Uterus (tissue), 4 donors: ENCODE results near the gene C22orf31. TPM values are rescaled to one million over a fixed set of nuclear protein-coding genes. Genes with fewer than 3 reads are reported as not detected.

Source experiments
- DNase-seq, 2 donors: peaks; one replicate each; pipeline ENCODE4 v3.0.0-alpha.2; 2019 to 2020
- H3K27ac ChIP-seq, 2 donors: fragments of 200-600 bp; sonication (generic); 1 replicate in 1 of 2; 2 replicates in 1 of 2; pipeline ENCODE4 v1.5.1; 2016 to 2018
- H3K27me3 ChIP-seq, 2 donors: fragments of 200-600 bp; sonication (generic); one replicate each; pipeline ENCODE4 v1.5.1; 2018 to 2019; ENCODE audit warnings: control low read depth in 1 of 2
- H3K36me3 ChIP-seq, 2 donors: fragments of 200-600 bp; sonication (generic); one replicate each; pipeline ENCODE4 v1.5.1; 2019; ENCODE audit warnings: control low read depth in 1 of 2
- H3K4me1 ChIP-seq, 2 donors: fragments of 200-600 bp; sonication (generic); one replicate each; pipeline ENCODE4 v1.5.1; 2018 to 2019; ENCODE audit warnings: control low read depth in 1 of 2
- H3K4me3 ChIP-seq, 2 donors: fragments of 200-600 bp; sonication (generic); 1 replicate in 1 of 2; 2 replicates in 1 of 2; pipeline ENCODE4 v1.5.1; 2018 to 2019; ENCODE audit warnings: mild to moderate bottlenecking in 1 of 2
- H3K9me3 ChIP-seq, 2 donors: fragments of 200-600 bp; sonication (generic); one replicate each; pipeline ENCODE4 v1.5.1; 2019; ENCODE audit warnings: control low read depth in 1 of 2
- POLR2A ChIP-seq, 2 donors: fragments of 450-650 bp; IDR thresholded peaks; one replicate each; pipeline ENCODE4 v1.6.1; 2016; ENCODE audit warnings: antibody characterized with exemption in 2 of 2, mild to moderate bottlenecking in 1 of 2, moderate library complexity in 1 of 2
- intact Hi-C: fragments of 100-400 bp; cut with DNase I; formaldehyde crosslinking; loops from one replicate; pipeline ENCODE4 v1.15.1; 2023; ENCODE audit warnings: low total_unique reads
- total RNA-seq, 4 donors: library from RNA; depleted of rRNA in 3 of 4; stranded (reverse); fragments of >200 nt in 3 of 4; gene quantifications; one replicate each; pipeline versions ENCODE4 v1.1.0 to v1.2.4, GENCODE V29; 2014 to 2023
- TF ChIP-seq, protein P1 (sequence below), 4 experiments: fragments of 200-600 bp in 2 of 4; fragments of 450-650 bp in 2 of 4; sonication (generic) in 2 of 4; IDR thresholded peaks; one replicate each; pipeline ENCODE4 v1.5.1; 2016 to 2019; ENCODE audit warnings: antibody characterized with exemption in 4 of 4, mild to moderate bottlenecking in 2 of 4, moderate library complexity in 1 of 4
- donor health status: DM: yes; HTN: yes; CAD: no.

C22orf31 gene
- total RNA-seq, 4 donors from 2014 or later: not detected

DNA sequence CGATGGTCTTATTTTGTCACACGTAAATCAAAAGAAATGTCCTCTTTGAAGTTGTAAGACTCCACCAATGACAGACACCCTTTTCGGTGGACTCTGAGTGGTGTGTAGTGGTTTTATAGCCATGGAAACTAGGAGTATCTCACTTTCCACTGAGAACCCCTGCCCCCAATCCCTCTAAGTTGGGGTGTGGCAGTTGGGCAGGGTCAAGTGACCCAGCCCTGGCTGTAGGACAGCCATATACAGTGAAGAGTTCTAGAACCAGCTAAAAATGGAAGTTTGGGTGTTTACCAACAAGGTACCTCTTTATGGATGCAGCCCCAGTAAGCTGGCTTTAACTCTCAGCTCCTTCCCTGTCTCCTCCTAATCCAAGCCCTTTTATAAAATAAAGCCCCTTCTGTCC, 5.2 kb downstream of the C22orf31 start:
- Histone ChIP-seq H3K27me3 (no peaks in the 10 kb centered on the region), H3K27ac (no peak overlapping the region), H3K4me3 (no peak overlapping the region), H3K9me3 (no peaks in the 10 kb centered on the region), H3K4me1 (no peaks in the 10 kb centered on the region), H3K36me3 (no peaks in the 10 kb centered on the region)
- DNase-seq: no peak
- TF ChIP-seq, protein P1, sequence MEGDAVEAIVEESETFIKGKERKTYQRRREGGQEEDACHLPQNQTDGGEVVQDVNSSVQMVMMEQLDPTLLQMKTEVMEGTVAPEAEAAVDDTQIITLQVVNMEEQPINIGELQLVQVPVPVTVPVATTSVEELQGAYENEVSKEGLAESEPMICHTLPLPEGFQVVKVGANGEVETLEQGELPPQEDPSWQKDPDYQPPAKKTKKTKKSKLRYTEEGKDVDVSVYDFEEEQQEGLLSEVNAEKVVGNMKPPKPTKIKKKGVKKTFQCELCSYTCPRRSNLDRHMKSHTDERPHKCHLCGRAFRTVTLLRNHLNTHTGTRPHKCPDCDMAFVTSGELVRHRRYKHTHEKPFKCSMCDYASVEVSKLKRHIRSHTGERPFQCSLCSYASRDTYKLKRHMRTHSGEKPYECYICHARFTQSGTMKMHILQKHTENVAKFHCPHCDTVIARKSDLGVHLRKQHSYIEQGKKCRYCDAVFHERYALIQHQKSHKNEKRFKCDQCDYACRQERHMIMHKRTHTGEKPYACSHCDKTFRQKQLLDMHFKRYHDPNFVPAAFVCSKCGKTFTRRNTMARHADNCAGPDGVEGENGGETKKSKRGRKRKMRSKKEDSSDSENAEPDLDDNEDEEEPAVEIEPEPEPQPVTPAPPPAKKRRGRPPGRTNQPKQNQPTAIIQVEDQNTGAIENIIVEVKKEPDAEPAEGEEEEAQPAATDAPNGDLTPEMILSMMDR (IDR thresholded peaks at IDR 0.05): no peak
- no peak for TF ChIP-seq POLR2A (IDR thresholded peaks at IDR 0.05)
- intact Hi-C loops: no loop called here

- Histone ChIP-seq H3K4me1 (no peaks in the 10 kb centered on the region), H3K4me3 (no peak overlapping the region), H3K9me3 (no peaks in the 10 kb centered on the region), H3K27ac (no peak overlapping the region), H3K27me3 (no peaks in the 10 kb centered on the region), H3K36me3 (no peaks in the 10 kb centered on the region)
- TF ChIP-seq, protein P1 (IDR thresholded peaks at IDR 0.05): no peak
- TF ChIP-seq POLR2A (IDR thresholded peaks at IDR 0.05): no peak
- no peak for DNase-seq
- intact Hi-C loops: no loop called here
Observed at GRCh38 chr22:29055192-29055830, 6.3 kb downstream of the C22orf31 start.

GRCh38 chr22:29054251-29054767, 7.3 kb downstream of the C22orf31 start:
- TF ChIP-seq POLR2A (IDR thresholded peaks at IDR 0.05): no peak
- TF ChIP-seq, protein P1 (IDR thresholded peaks at IDR 0.05): no peak
- Histone ChIP-seq H3K4me1 (no peaks in the 10 kb centered on the region), H3K9me3 (no peaks in the 10 kb centered on the region), H3K27ac (no peak overlapping the region), H3K4me3 (no peak overlapping the region), H3K36me3 (no peaks in the 10 kb centered on the region), H3K27me3 (no peaks in the 10 kb centered on the region)
- intact Hi-C loops: no loop called here
- DNase-seq: no peak

DNA sequence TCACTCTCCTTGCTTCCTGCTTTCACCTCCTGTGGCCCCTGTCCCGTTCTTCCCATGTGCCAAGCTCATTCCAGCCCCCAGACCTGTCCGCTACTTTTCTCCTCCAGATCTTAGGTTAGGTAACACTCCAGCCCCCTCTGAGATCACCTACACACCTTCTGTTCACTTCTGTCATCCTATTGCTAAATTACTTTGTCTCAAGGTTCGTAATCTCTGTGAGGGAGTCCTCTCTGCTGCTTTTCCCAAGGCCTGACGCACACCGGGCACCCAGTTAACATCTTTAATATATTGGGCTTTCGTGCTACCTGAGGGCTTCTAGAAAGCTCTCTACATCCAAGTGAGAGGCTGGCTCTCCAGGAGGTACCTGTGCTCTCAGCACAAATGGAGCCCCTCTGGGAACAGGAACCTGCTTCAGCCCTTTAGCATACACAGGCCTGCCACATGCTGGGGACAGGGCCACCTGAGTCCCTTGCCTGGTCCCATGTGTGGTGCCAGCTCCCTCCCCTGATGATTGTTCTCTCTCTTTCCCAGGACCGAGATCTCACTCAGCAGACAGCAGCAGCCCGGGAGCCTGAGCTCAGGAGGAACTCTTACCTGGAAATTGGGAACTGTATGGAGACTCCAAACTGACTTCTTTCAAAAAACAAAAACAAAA, 8.5 kb downstream of the C22orf31 start:
- intact Hi-C loops: no loop called here
- TF ChIP-seq, protein P1 (IDR thresholded peaks at IDR 0.05): no peak
- no peak for TF ChIP-seq POLR2A (IDR thresholded peaks at IDR 0.05)
- Histone ChIP-seq H3K4me3 (no peak overlapping the region), H3K9me3 (no peaks in the 10 kb centered on the region), H3K4me1 (no peaks in the 10 kb centered on the region), H3K36me3 (no peaks in the 10 kb centered on the region), H3K27me3 (no peaks in the 10 kb centered on the region), H3K27ac (no peak overlapping the region)
- DNase-seq: no peak

DNA sequence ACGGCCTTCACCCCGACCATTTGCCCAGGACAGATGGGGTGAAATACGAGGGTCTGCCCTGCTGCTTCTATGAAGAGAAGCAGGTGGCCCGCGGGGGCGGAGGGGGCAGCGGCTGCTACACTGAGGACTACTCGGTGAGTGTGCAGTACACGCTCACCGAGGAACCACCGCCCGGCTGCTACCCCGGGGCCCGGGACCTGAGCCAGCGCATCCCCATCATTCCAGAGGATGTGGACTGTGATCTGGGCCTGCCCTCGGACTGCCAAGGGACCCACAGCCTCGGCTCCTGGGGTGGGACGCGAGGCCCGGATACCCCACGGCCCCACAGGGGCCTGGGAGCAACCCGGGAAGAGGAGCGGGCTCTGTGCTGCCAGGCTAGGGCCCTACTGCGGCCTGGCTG, 11.2 kb downstream of the C22orf31 start:
- no peak for TF ChIP-seq POLR2A (IDR thresholded peaks at IDR 0.05)
- TF ChIP-seq, protein P1 (IDR thresholded peaks at IDR 0.05): no peak
- Histone ChIP-seq H3K9me3 (no peaks in the 10 kb centered on the region), H3K4me3 (no peak overlapping the region), H3K27me3 (no peaks in the 10 kb centered on the region), H3K36me3 (no peaks in the 10 kb centered on the region), H3K27ac (no peak overlapping the region), H3K4me1 (no peaks in the 10 kb centered on the region)
- DNase-seq: no peak
- intact Hi-C loops: no loop called here
